Stimulated activated naive CD4-positive, alpha-beta T cell (primary cell): Measurements from ENCODE around the gene EXOC8.

Experiments
- DNase-seq, 6 experiments: peaks; one replicate each; lab custom pipeline; 2025; lab: John Stamatoyannopoulos, UW

The EXOC8 gene

DNA sequence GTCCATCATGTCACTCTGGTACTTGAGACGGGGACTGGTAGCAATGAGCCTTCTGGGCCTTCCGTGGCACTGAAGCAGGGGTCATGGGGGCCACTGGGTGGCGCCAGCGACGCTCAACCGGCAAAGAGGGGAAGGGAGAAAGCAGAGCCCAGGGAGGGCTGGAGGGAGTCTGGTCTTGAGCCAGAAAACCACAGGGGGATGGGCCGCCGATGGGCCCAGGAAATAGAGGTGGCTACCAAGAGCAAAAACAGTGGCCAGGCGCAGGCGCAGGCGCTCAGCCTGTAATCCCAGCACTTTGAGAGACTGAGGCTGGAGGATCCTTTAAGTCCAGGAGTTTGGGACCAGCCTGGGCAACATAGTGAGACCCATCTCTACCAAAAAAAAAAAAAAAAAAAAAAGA is 21.8 kb downstream of the EXOC8 start:
- peak in 4 of 6 experiments; percentile 3 to 18 (median 10) for DNase-seq

DNA sequence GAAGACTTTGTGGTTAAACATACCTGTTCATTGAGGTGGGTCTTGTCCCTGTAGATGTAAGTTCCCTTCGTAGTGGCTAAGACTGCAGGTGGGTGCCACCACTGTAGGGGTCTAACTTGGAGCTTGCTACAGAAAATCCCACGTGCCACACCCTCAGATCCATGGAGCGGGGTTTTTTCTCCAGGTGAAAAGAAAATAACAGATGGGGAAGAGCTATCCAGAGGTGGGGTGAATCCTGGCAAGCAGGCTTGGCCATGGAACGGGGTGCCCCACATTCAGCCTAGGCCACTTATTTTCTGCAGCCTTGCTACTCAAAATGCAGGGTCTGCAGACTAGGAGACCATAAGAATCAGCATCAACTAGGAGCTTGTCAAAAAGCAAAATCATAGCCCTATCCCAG is 24.0 kb downstream of the EXOC8 start:
- no peak for DNase-seq

DNA sequence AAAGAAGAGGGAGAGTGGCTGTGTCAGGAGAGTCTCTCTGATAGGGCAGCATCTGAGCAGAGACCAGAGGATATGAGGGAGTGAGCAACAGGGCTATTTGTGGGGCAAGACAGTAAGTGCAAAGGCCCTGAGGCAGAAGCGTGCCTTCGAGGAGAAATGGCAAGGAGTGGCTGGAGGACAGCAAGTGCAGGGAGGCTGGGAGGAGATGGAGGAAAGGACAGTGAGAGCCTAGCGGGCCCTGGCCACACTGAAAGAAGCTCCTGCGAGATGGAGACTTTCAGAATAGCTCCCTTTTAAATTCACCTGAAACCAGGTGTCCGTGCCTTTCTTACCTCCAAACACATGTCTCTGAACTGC is 25.2 kb downstream of the EXOC8 start:
- DNase-seq = no peak

DNA sequence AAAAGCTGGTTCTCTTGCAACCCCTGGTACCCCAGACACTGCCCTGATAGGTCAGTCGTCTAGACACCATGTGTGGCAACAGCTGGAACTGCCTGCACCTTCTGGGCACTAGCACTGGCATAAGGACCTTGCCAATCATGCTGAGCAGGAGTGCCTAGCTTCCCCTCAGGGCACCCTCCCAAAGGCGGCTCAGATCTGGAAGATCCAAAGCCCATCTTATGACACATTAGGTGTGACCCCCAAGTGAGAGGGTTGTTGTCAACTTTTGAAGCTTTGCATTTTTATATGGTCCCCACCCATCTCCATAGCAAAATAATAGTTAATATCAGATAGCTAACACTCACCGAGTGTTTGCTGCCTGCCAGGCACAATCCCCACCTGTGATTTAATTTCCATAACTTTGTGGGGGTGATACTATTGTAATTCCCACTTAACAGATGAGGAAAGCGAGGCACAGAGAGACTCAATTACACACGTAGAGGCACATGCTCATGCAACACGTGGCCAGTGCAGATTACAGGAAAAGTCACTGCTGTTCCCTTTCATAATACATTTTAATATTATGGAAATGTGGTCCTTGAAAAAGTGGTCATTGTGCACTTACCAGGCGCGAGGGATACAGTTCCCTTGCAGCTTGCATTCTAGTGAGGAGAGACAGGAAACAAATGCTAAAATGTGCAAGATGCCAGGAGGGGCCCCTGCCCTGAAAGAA is 25.8 kb downstream of the EXOC8 start:
- DNase-seq = no peak

DNA sequence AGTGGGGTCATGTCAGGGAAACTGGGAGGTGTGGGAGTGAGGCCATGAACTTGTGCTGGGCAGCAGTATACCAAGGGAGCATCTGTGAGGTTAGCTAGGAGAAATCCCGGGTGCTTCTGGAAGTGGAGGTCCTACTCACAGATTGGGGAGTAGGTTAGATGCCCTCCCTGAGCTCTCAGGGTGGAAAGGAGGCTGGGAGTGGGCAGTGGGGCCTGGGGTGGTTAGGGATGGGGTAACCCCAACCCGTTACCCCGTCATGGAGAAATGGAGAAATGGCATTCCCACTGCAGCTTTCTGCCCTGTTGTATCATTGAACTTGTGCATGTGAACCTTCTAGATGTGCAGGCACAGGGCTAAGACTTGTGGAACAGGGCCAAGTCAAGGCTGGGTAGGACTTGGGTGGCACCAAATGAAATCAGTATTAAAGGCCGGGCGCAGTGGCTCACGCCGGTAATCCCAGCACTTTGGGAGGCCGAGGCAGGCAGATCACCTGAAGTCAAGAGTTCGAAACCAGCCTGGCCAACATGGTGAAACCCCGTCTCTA is 27.2 kb downstream of the EXOC8 start:
- no peak for DNase-seq

DNA sequence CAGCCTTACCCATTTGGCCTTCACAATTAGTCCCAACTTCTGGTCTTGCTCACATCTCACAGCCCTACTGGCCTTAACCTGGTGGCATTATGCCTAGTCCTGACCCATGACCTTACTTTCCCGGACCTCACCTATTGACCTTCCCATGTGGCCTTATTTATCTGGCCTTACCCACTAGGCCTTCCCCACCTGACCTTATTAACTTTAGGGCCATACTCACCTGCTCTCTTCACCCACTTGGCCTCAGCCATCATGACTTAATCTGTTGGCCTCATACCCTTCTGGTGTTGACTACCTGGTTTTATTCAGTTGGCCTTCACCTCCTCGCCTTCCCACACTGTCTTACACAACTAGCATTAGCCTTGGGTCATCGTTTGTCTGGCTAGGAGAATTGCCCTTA is 35.7 kb downstream of the EXOC8 start:
- no peak for DNase-seq

DNA sequence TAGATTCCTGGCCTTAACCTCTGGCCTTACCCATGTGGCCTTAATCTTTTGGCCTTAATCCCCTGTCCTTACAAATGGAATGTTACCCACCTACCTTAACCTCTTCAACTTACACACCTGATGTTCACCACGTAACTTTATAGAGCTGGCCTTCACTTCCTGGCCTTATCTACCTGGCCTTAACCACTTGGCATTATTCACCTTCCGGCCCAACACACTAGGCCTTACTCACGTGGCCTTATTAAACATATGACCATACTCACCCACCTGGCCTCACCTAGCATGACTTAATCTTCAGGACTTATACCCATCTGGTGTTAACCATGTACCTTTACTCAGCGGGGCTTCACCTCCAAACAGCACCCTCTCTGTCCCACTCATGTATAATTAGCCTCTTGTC is 41.7 kb downstream of the EXOC8 start:
- no peak for DNase-seq

DNA sequence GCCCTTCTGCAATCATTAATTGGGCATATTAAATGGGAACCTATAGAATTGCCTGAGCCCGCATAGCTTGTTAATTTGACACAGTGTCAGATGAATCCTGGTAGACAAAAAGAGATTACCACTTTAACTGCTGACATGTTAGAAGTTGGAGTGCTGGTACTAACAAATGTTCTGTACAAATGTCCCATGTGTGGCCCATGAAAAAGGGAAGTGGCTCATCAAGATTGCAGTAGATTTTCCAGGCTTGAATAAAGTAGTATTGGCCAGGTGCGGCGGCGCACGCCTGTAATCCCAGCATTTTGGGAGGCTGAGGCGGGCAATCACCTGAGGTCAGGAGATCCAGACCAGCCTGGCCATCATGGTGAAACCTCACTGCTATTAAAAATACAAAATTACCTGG is 51.0 kb downstream of the EXOC8 start:
- DNase-seq = no peak

DNA sequence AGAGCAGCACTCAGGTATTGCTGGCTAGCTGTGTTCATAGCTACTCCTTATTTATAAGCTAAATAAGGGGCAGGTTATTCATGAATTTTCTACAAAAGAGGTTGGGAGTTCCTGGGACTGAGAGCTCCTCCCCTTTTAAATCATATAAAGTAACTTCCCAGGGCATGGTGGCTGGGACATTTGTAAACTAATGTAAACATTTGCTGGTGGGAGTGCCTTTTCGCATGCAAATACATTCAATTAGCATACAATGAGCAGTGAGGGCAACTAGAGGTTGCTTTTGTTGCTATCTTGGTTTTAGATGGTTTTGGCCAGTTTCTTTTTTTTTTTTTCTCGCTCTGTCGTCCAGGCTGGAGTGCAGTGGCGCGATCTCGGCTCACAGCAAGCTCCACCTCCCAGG is 53.2 kb downstream of the EXOC8 start:
- DNase-seq = no peak
